AG09309 (cell line): ENCODE results near the gene OLFML2A.

ENCODE experiments used
- DNase-seq: peaks from one replicate; pipeline ENCODE4 v3.0.0-alpha.2; 2010; ENCODE audit warnings: low read depth
- H3K4me3 ChIP-seq: 2 replicates; pipeline ENCODE4 v1.5.1; 2011; ENCODE audit warnings: mild to moderate bottlenecking, low read depth, low read length, moderate library complexity; ENCODE audit not compliant: control insufficient read depth
- CTCF ChIP-seq: IDR thresholded peaks from 2 replicates; pipeline ENCODE4 v1.5.1; 2011; ENCODE audit warnings: mild to moderate bottlenecking, low read depth, low read length, inconsistent platforms; ENCODE audit not compliant: insufficient read depth, control insufficient read depth; ENCODE audit errors: missing control alignments

Gene OLFML2A

GRCh38 chr9:124774129-124774978 is 2.6 kb upstream of the OLFML2A start:
- TF ChIP-seq CTCF = peak; percentile 83

GRCh38 chr9:124776618-124776953 is 347 bp upstream of the OLFML2A start:
- TF ChIP-seq CTCF = no peak
- peak overlapping the region; percentile 28 for H3K4me3 ChIP-seq
- DNase-seq = no peak

More at GRCh38 chr9:124774129-124774978, 2.6 kb upstream of the OLFML2A start:
- DNase-seq = no peak
- no peak overlapping the region for H3K4me3 ChIP-seq

GRCh38 chr9:124778575-124779367 is 1.8 kb downstream of the OLFML2A start:
- DNase-seq = no peak
- H3K4me3 ChIP-seq = no peak overlapping the region
- TF ChIP-seq CTCF = no peak

- no peak for TF ChIP-seq CTCF
- peak; percentile 63 for DNase-seq
These were observed 2.6 kb downstream of the OLFML2A start for GRCh38 chr9:124779368-124780059.

GRCh38 chr9:124780060-124780756 is 3.3 kb downstream of the OLFML2A start:
- DNase-seq = no peak
- H3K4me3 ChIP-seq = no peak overlapping the region
- no peak for TF ChIP-seq CTCF

More at GRCh38 chr9:124779368-124780059, 2.6 kb downstream of the OLFML2A start:
- H3K4me3 ChIP-seq = no peak overlapping the region; the same call in none of the 2 replicates

GRCh38 chr9:124780757-124781151 is 3.8 kb downstream of the OLFML2A start:
- no peak overlapping the region for H3K4me3 ChIP-seq
- TF ChIP-seq CTCF = no peak
- DNase-seq = no peak
